Lower lobe of right lung (tissue), 2 donors: ENCODE measurements around the gene TLE4. TPM values are rescaled to one million over a fixed set of nuclear protein-coding genes. Genes with fewer than 3 reads are reported as not detected.

Source experiments
- ATAC-seq, 2 donors: fragments of 200-7000 bp; cut with Tn5 transposase; one replicate each; pipeline ENCODE4 v1.9.1; 2020 to 2022; ENCODE audit warnings: mild to moderate bottlenecking in 2 of 2, moderate library complexity in 2 of 2
- DNase-seq: peaks from one replicate; pipeline ENCODE4 v3.0.0-alpha.2; 2020
- H3K27ac ChIP-seq: fragments of 200-600 bp; one replicate; pipeline ENCODE4 v1.8.0; 2022
- H3K27me3 ChIP-seq: fragments of 200-600 bp; one replicate; pipeline ENCODE4 v1.8.0; 2022; ENCODE audit warnings: low read depth
- H3K36me3 ChIP-seq: fragments of 200-600 bp; one replicate; pipeline ENCODE4 v1.8.0; 2022; ENCODE audit warnings: mild to moderate bottlenecking
- H3K4me1 ChIP-seq: fragments of 200-600 bp; one replicate; pipeline ENCODE4 v1.8.0; 2022
- H3K4me3 ChIP-seq: fragments of 200-600 bp; one replicate; pipeline ENCODE4 v1.8.0; 2022; ENCODE audit warnings: mild to moderate bottlenecking
- H3K9me3 ChIP-seq: fragments of 200-600 bp; one replicate; pipeline ENCODE4 v1.8.0; 2022
- CTCF ChIP-seq: fragments of 200-600 bp; IDR thresholded peaks from one replicate; pipeline ENCODE4 v1.8.0; 2022; ENCODE audit warnings: antibody characterized with exemption, mild to moderate bottlenecking
- intact Hi-C: fragments of 100-400 bp; cut with DNase I; formaldehyde crosslinking; loops from one replicate; pipeline ENCODE4 v1.11.0; 2022
- total RNA-seq: library from RNA; stranded (reverse); fragmentation: NEBNext Ultra II Directional; extraction: Animal tissue kit (Norgen Biotek cat#: 25700); gene quantifications from one replicate; pipeline ENCODE4 v1.2.1, GENCODE V29; 2021
- donor health status: DM: no; HTN: yes; CAD: no; lungs with severe emphysema.

Gene TLE4
- total RNA-seq, 1 donor from 2014 or later, result 48.6 TPM

- H3K4me3 ChIP-seq, result no peak overlapping the region
- no peaks in the 10 kb centered on the region for H3K36me3 ChIP-seq
- no peak overlapping the region for H3K27ac ChIP-seq
- no peaks in the 10 kb centered on the region for H3K9me3 ChIP-seq
- peaks cover 27% of the 10 kb centered on the region for H3K4me1 ChIP-seq
- no peaks in the 10 kb centered on the region for H3K27me3 ChIP-seq
- no peak for TF ChIP-seq CTCF
- no peak for DNase-seq
- ATAC-seq, result no peak
- intact Hi-C loops, result no loop called here
These were observed 41.4 kb downstream of the TLE4 start for GRCh38 chr9:79613145-79613544.

GRCh38 chr9:79615038-79615437, 43.3 kb downstream of the TLE4 start:
- no peaks in the 10 kb centered on the region for H3K36me3 ChIP-seq
- ATAC-seq, result no peak
- no peaks in the 10 kb centered on the region for H3K27me3 ChIP-seq
- H3K4me1 ChIP-seq, result peaks cover 27% of the 10 kb centered on the region
- H3K4me3 ChIP-seq, result no peak overlapping the region
- H3K9me3 ChIP-seq, result no peaks in the 10 kb centered on the region
- no peak for DNase-seq
- H3K27ac ChIP-seq, result no peak overlapping the region
- no peak for TF ChIP-seq CTCF
- intact Hi-C loops, result no loop called here

DNA sequence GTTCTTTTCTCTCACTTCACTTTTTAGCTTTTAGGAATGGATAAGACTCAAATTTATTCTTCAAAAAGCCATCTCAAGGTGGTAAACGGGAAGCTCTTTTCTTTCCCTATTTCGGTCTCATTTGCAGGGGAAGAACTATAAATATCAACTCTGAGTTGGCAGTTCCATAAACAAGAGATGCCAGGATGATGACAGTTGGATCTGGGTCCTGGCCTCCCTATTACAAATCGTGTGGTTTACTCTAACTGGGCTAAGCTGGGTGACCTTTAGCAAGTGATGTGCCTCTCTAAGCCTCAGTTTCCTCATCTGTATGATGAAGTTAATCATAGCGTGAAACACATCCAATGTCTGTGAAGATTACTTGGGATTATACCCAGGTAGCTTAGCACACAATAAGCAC, 44.2 kb downstream of the TLE4 start:
- Histone ChIP-seq H3K4me1 (peaks cover 26% of the 10 kb centered on the region), H3K4me3 (no peak overlapping the region), H3K27me3 (no peaks in the 10 kb centered on the region), H3K9me3 (no peaks in the 10 kb centered on the region), H3K36me3 (no peaks in the 10 kb centered on the region), H3K27ac (no peak overlapping the region)
- TF ChIP-seq CTCF, result no peak
- DNase-seq (no peak), ATAC-seq (no peak)
- intact Hi-C loops, result no loop called here

- H3K27ac ChIP-seq, result no peak overlapping the region
- intact Hi-C loops, result no loop called here
- no peak for TF ChIP-seq CTCF
These were observed 45.2 kb downstream of the TLE4 start for GRCh38 chr9:79616971-79617370.

GRCh38 chr9:79617395-79617794, 45.6 kb downstream of the TLE4 start:
- no peak overlapping the region for H3K4me3 ChIP-seq
- H3K4me1 ChIP-seq, result peaks cover 13% of the 10 kb centered on the region
- intact Hi-C loops, result no loop called here
- no peak for DNase-seq
- no peaks in the 10 kb centered on the region for H3K36me3 ChIP-seq
- ATAC-seq, result peak in 1 of 2 donors; percentile 32
- H3K27me3 ChIP-seq, result no peaks in the 10 kb centered on the region
- no peak overlapping the region for H3K27ac ChIP-seq
- no peaks in the 10 kb centered on the region for H3K9me3 ChIP-seq
- TF ChIP-seq CTCF, result no peak

More at GRCh38 chr9:79616971-79617370, 45.2 kb downstream of the TLE4 start:
- Histone ChIP-seq H3K27me3 (no peaks in the 10 kb centered on the region), H3K4me1 (peaks cover 16% of the 10 kb centered on the region), H3K9me3 (no peaks in the 10 kb centered on the region), H3K4me3 (no peak overlapping the region), H3K36me3 (no peaks in the 10 kb centered on the region)
- DNase-seq, result no peak
- no peak for ATAC-seq

GRCh38 chr9:79619930-79620329, 48.2 kb downstream of the TLE4 start:
- no peak for ATAC-seq

More at GRCh38 chr9:79619930-79620329, 48.2 kb downstream of the TLE4 start:
- Histone ChIP-seq H3K4me1 (peaks cover 23% of the 10 kb centered on the region), H3K4me3 (no peak overlapping the region), H3K27me3 (no peaks in the 10 kb centered on the region), H3K27ac (no peak overlapping the region), H3K9me3 (no peaks in the 10 kb centered on the region), H3K36me3 (no peaks in the 10 kb centered on the region)
- no peak for DNase-seq
- TF ChIP-seq CTCF, result no peak
- intact Hi-C loops, result no loop called here
